H9 (cell line): ENCODE data around the gene PLXNA4. TPM values are rescaled to one million over a fixed set of nuclear protein-coding genes. Genes with fewer than 3 reads are reported as not detected.

Experiments used
- DNase-seq: peaks from one replicate; pipeline ENCODE4 v3.0.0-alpha.2; 2017
- H2AFZ ChIP-seq: one replicate; pipeline ENCODE4 v1.6.1; 2013; ENCODE audit warnings: mild to moderate bottlenecking, low read length, control low read depth, moderate library complexity
- H2AK5ac ChIP-seq: 2 replicates; pipeline ENCODE4 v1.6.1; 2013; ENCODE audit warnings: low read length, control low read depth, mixed read lengths; ENCODE audit not compliant: insufficient read length
- H2BK120ac ChIP-seq: one replicate; pipeline ENCODE4 v1.6.1; 2013; ENCODE audit warnings: low read depth, mild to moderate bottlenecking, low read length, control low read depth, inconsistent platforms; ENCODE audit not compliant: poor library complexity, severe bottlenecking
- H2BK12ac ChIP-seq: 2 replicates; pipeline ENCODE4 v1.6.1; 2013; ENCODE audit warnings: low read length, control low read depth, mixed read lengths, low read depth; ENCODE audit not compliant: insufficient read length
- H2BK15ac ChIP-seq: 2 replicates; pipeline ENCODE4 v1.6.1; 2013; ENCODE audit warnings: low read depth, low read length, control low read depth
- H2BK20ac ChIP-seq: one replicate; pipeline ENCODE4 v1.6.1; 2013; ENCODE audit warnings: low read depth, mild to moderate bottlenecking, low read length, control low read depth, inconsistent platforms; ENCODE audit not compliant: poor library complexity, severe bottlenecking
- H2BK5ac ChIP-seq: 2 replicates; pipeline ENCODE4 v1.6.1; 2013; ENCODE audit warnings: low read length, control low read depth, mixed read lengths; ENCODE audit not compliant: insufficient read length
- H3K14ac ChIP-seq: 2 replicates; pipeline ENCODE4 v1.6.1; 2013; ENCODE audit warnings: low read length, control low read depth; ENCODE audit not compliant: insufficient read depth
- H3K18ac ChIP-seq: 2 replicates; pipeline ENCODE4 v1.6.1; 2013; ENCODE audit warnings: low read depth, mild to moderate bottlenecking, mixed read lengths, low read length, control low read depth; ENCODE audit not compliant: insufficient read length
- H3K23ac ChIP-seq: 2 replicates; pipeline ENCODE4 v1.6.1; 2013; ENCODE audit warnings: low read length, control low read depth, mixed read lengths, low read depth; ENCODE audit not compliant: insufficient read length
- H3K23me2 ChIP-seq: 2 replicates; pipeline ENCODE4 v1.6.1; 2013; ENCODE audit warnings: low read depth, mild to moderate bottlenecking, mixed read lengths, low read length, control low read depth; ENCODE audit not compliant: insufficient read length, poor library complexity, severe bottlenecking
- H3K27ac ChIP-seq: 2 replicates; pipeline ENCODE4 v1.5.1; 2013; ENCODE audit warnings: low read length, control low read depth, mixed read lengths, low read depth; ENCODE audit not compliant: insufficient read length
- H3K27me3 ChIP-seq: 2 replicates; pipeline ENCODE4 v1.6.1; 2013; ENCODE audit warnings: low read length, control low read depth, inconsistent platforms; ENCODE audit not compliant: insufficient read depth
- H3K4ac ChIP-seq: 2 replicates; pipeline ENCODE4 v1.6.1; 2013; ENCODE audit warnings: low read depth, mild to moderate bottlenecking, control low read depth, inconsistent platforms, low read length, moderate library complexity
- H3K4me1 ChIP-seq: 2 replicates; pipeline ENCODE4 v1.6.1; 2013; ENCODE audit warnings: low read length, control low read depth, inconsistent platforms; ENCODE audit not compliant: insufficient read depth
- H3K4me2 ChIP-seq: 2 replicates; pipeline ENCODE4 v1.6.1; 2013; ENCODE audit warnings: low read length, control low read depth, mixed read lengths; ENCODE audit not compliant: insufficient read length, insufficient read depth
- H3K56ac ChIP-seq: 2 replicates; pipeline ENCODE4 v1.6.1; 2013; ENCODE audit warnings: low read depth, mild to moderate bottlenecking, mixed read lengths, low read length, control low read depth; ENCODE audit not compliant: insufficient read length
- H3K79me1 ChIP-seq: 2 replicates; pipeline ENCODE4 v1.6.1; 2013; ENCODE audit warnings: low read depth, mild to moderate bottlenecking, moderate library complexity, low read length, control low read depth, inconsistent platforms; ENCODE audit not compliant: insufficient read depth, poor library complexity, severe bottlenecking
- H3K79me2 ChIP-seq: 2 replicates; pipeline ENCODE4 v1.6.1; 2013; ENCODE audit warnings: low read length, control low read depth, inconsistent platforms; ENCODE audit not compliant: insufficient read depth
- H3K9ac ChIP-seq: 2 replicates; pipeline ENCODE4 v1.6.1; 2013; ENCODE audit warnings: low read length, control low read depth, mixed read lengths; ENCODE audit not compliant: insufficient read length; ENCODE audit errors: extremely low read depth
- H3K9me3 ChIP-seq: one replicate; pipeline ENCODE4 v1.6.1; 2013; ENCODE audit warnings: low read depth, low read length, inconsistent platforms; ENCODE audit not compliant: control insufficient read depth
- H3T11ph ChIP-seq: one replicate; pipeline ENCODE4 v1.6.1; 2013; ENCODE audit warnings: mild to moderate bottlenecking, low read length, control low read depth, inconsistent platforms
- H4K20me1 ChIP-seq: one replicate; pipeline ENCODE4 v1.6.1; 2013; ENCODE audit not compliant: control insufficient read depth, insufficient read length, insufficient read depth
- H4K5ac ChIP-seq: 2 replicates; pipeline ENCODE4 v1.6.1; 2013; ENCODE audit warnings: low read depth, mild to moderate bottlenecking, mixed read lengths, low read length, control low read depth; ENCODE audit not compliant: insufficient read length
- H4K8ac ChIP-seq: replicated peaks from 2 replicates; pipeline ENCODE4 v1.6.1; 2013; ENCODE audit warnings: low read length, control low read depth, mixed read lengths, low read depth; ENCODE audit not compliant: insufficient read length
- H4K91ac ChIP-seq: 2 replicates; pipeline ENCODE4 v1.6.1; 2013; ENCODE audit warnings: low read depth, mild to moderate bottlenecking, moderate library complexity, mixed read lengths, low read length, control low read depth; ENCODE audit not compliant: insufficient read length
- H3K27ac Mint-ChIP-seq, 3 experiments: 2 replicates in 2 of 3; 3 replicates in 1 of 3; pipeline ENCODE4 v1.8.0; 2020 to 2021; ENCODE audit warnings: mixed read lengths in 3 of 3, mild to moderate bottlenecking in 1 of 3, moderate library complexity in 1 of 3
- H3K27me3 Mint-ChIP-seq: 2 replicates; pipeline ENCODE4 v1.8.0; 2021; ENCODE audit warnings: low read depth, mild to moderate bottlenecking, moderate library complexity, mixed read lengths
- H3K36me3 Mint-ChIP-seq, 3 experiments: 2 replicates in 2 of 3; 3 replicates in 1 of 3; pipeline ENCODE4 v1.8.0; 2020 to 2021; ENCODE audit warnings: low read depth in 3 of 3, mixed read lengths in 3 of 3; ENCODE audit not compliant: insufficient read depth in 1 of 3
- H3K4me1 Mint-ChIP-seq, 2 experiments: 2 replicates each; pipeline ENCODE4 v1.8.0; 2020; ENCODE audit warnings: mixed read lengths in 2 of 2
- H3K4me3 Mint-ChIP-seq, 2 experiments: 2 replicates in 1 of 2; 3 replicates in 1 of 2; pipeline ENCODE4 v1.8.0; 2020 to 2021; ENCODE audit warnings: mild to moderate bottlenecking in 2 of 2, mixed read lengths in 2 of 2, moderate library complexity in 1 of 2
- H3K9me3 Mint-ChIP-seq, 2 experiments: 2 replicates in 1 of 2; 3 replicates in 1 of 2; pipeline ENCODE4 v1.8.0; 2020; ENCODE audit warnings: mild to moderate bottlenecking in 2 of 2, mixed read lengths in 2 of 2, moderate library complexity in 1 of 2
- WGBS: extraction: QIAGEN DNeasy Blood & Tissue Kit; methylation state at CpG from one replicate; pipeline ENCODE4 v1.1.7; 2013; ENCODE audit warnings: missing lambda C conversion rate, low lambda C conversion rate, mixed read lengths; ENCODE audit not compliant: insufficient read length; ENCODE audit errors: extremely low coverage; 5-methylcytosine and 5-hydroxymethylcytosine counted together
- total RNA-seq: library from RNA; stranded (reverse); gene quantifications from 2 replicates; pipeline ENCODE4 v1.2.1, GENCODE V29; 2021
- TF ChIP-seq, protein P1 (sequence below): fragments of 200-600 bp; sonication (generic); conservative IDR thresholded peaks from 3 replicates; pipeline ENCODE4 v1.8.0; 2021; ENCODE audit warnings: antibody characterized with exemption, mild to moderate bottlenecking

PLXNA4 gene
- total RNA-seq, 1 experiment from 2014 or later: 0.35 TPM

DNA sequence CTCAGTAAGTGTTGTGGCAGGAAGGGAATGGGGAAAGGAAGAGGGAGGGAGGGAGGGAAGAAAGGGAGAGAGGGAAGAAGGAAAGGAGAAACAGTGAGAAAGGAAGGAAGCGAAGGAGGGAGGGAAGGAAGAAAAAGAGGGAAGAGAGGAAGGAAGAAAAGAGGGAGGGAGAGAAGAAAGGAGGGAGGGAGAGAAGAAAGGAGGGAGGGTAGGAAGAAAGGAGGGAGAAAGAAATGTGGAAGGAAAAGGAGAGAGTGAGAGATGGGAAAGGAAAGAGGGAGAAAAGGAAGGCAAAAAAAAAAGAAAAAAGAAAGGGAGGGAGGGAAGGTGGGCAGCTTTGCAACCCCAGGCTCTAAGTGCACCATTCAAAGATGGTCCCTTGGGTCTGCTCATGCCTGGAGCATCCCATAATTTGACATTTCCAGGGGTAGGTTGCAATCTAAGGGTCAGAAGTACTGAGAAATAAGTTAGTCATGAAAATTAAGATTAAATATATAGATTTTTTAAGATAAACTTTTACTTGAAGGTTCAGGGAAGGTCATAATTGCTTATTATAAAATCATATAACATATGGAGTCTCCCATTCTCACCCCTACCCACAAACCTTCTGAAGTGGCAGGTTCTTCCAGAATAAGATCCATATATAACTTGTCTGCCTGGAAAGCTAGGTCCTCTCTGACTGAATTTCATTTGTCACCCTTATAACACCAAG is 249.2 kb downstream of the PLXNA4 start:
- Histone ChIP-seq H3K27me3 (no peaks in the 10 kb centered on the region), H3K79me1 (no peaks in the 10 kb centered on the region), H3K27ac (no peak overlapping the region), H4K91ac (no peak overlapping the region), H3K23me2 (no peaks in the 10 kb centered on the region), H3K14ac (no peak overlapping the region), H3K4ac (no peak overlapping the region), H3K18ac (no peak overlapping the region), H4K20me1 (no peaks in the 10 kb centered on the region), H3K79me2 (no peaks in the 10 kb centered on the region), H3T11ph (no peak overlapping the region), H2AFZ (no peak overlapping the region), H3K4me1 (no peaks in the 10 kb centered on the region), H3K9ac (no peak overlapping the region), H3K4me2 (no peak overlapping the region), H4K8ac (no peak overlapping the region), H3K56ac (no peak overlapping the region), H2BK20ac (no peak overlapping the region), H4K5ac (no peak overlapping the region), H2BK15ac (no peak overlapping the region), H2AK5ac (no peak overlapping the region), H2BK12ac (no peak overlapping the region), H3K23ac (no peak overlapping the region), H2BK120ac (no peak overlapping the region), H2BK5ac (no peak overlapping the region), H3K9me3 (no peaks in the 10 kb centered on the region)
- H3K36me3 Mint-ChIP-seq: no peaks in the 10 kb centered on the region
- H3K9me3 Mint-ChIP-seq: no peaks in the 10 kb centered on the region
- H3K27ac Mint-ChIP-seq: no peak overlapping the region
- peaks cover 30% of the 10 kb centered on the region for H3K27me3 Mint-ChIP-seq
- no peaks in the 10 kb centered on the region for H3K4me1 Mint-ChIP-seq
- DNase-seq: no peak
- TF ChIP-seq, protein P1, sequence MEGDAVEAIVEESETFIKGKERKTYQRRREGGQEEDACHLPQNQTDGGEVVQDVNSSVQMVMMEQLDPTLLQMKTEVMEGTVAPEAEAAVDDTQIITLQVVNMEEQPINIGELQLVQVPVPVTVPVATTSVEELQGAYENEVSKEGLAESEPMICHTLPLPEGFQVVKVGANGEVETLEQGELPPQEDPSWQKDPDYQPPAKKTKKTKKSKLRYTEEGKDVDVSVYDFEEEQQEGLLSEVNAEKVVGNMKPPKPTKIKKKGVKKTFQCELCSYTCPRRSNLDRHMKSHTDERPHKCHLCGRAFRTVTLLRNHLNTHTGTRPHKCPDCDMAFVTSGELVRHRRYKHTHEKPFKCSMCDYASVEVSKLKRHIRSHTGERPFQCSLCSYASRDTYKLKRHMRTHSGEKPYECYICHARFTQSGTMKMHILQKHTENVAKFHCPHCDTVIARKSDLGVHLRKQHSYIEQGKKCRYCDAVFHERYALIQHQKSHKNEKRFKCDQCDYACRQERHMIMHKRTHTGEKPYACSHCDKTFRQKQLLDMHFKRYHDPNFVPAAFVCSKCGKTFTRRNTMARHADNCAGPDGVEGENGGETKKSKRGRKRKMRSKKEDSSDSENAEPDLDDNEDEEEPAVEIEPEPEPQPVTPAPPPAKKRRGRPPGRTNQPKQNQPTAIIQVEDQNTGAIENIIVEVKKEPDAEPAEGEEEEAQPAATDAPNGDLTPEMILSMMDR: no peak
- WGBS: no CpG with 5 or more reads among the region's 1 CpG
- no peak overlapping the region for H3K4me3 Mint-ChIP-seq
